HG02870 (cell line): Measurements from ENCODE around the gene TBC1D10B.

Experiments used
- ATAC-seq: cut with Tn5 transposase; IDR thresholded peaks from one replicate; pipeline ENCODE4 v1.9.1; 2021; ENCODE audit warnings: mild to moderate bottlenecking, moderate library complexity; ENCODE audit not compliant: unreplicated experiment

Gene TBC1D10B, protein sequence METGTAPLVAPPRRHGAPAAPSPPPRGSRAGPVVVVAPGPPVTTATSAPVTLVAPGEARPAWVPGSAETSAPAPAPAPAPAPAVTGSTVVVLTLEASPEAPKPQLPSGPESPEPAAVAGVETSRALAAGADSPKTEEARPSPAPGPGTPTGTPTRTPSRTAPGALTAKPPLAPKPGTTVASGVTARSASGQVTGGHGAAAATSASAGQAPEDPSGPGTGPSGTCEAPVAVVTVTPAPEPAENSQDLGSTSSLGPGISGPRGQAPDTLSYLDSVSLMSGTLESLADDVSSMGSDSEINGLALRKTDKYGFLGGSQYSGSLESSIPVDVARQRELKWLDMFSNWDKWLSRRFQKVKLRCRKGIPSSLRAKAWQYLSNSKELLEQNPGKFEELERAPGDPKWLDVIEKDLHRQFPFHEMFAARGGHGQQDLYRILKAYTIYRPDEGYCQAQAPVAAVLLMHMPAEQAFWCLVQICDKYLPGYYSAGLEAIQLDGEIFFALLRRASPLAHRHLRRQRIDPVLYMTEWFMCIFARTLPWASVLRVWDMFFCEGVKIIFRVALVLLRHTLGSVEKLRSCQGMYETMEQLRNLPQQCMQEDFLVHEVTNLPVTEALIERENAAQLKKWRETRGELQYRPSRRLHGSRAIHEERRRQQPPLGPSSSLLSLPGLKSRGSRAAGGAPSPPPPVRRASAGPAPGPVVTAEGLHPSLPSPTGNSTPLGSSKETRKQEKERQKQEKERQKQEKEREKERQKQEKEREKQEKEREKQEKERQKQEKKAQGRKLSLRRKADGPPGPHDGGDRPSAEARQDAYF

DNA sequence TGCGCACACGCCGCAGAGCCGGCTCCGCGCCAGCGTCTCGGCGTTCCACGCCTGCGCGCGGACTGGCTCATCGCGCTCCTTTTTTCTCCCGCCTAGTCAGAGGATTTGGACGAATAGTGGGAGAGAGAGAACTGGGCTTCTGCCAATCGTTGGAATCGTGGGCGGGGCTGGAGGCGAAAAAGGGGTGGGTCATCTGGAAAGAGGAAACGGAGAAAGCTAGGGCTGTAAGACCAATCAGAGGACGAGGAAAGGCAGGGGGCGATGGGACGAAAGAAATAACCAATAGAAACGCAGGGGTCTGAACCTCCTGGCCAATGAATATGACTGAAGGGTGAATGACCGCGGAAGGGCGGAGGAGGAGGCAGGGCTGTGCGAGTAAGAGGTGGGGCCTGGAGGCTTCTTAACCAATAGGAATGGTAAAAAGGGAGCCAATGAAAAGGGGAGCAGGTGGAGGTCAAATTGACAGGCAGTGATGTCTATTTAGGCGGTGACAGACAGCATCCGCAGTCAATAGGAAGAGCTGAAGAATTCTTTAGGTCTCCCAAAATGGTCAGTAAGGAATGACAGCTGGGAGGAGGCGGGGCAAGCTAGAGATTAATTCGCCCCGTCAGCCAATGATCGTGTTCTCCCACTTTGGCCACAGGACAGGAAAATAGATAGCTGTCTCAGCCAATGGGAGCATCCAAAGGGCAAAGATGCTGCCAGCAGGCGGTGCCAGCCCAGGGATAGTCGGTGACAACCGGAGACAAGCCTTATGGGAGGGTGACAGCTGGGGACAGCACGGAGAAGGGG, at the start of gene TBC1D10B:
Gene TBC1D10B, minus strand, starts transcription at position 39 of the 792 bp plus-strand sequence. CDS start 311 bp downstream, outside the sequence.
- ATAC-seq: peak; percentile 81

DNA sequence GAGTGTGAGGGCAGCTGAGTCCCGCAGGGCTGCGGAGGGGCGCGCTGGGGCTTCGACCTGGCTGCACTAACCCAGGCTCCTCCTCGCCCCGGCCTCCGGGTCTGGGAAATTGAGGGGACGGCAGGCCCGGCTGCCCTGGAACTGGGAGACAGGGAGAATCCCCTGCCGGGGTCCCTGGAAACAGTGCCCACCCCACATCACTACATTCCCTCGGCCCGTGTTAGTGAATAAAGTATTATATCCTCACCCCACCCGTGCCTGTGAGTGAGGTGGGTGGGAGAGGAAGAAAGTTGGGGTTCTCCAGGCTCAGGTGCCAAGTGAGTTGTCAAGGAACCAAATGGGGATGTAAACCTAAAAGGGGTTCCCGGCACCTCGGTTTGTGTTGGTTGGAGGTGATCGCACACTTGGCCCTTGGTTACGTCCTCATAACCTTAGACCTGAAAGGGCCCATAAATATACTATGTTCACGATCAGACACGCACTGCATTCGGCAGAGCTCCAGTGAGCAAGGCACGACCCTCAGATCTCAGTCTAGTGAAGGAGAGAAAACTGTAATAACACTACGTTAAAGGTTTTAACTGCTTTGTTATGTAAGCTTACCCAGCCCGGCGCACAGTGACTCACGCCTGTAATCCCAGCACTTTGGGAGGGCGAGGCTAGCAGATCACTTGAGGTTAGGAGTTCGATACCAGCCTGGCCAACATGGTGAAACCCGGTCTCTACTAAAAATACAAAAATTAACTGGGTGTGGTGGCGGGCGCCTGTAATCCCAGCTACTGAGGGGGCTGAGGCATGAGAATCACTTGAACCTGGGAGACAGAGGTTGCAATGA, 48.3 kb upstream of the TBC1D10B start:
- ATAC-seq: no peak

- peak; percentile 78 for ATAC-seq
Observed at GRCh38 chr16:30417529-30418349, 47.4 kb upstream of the TBC1D10B start.

DNA sequence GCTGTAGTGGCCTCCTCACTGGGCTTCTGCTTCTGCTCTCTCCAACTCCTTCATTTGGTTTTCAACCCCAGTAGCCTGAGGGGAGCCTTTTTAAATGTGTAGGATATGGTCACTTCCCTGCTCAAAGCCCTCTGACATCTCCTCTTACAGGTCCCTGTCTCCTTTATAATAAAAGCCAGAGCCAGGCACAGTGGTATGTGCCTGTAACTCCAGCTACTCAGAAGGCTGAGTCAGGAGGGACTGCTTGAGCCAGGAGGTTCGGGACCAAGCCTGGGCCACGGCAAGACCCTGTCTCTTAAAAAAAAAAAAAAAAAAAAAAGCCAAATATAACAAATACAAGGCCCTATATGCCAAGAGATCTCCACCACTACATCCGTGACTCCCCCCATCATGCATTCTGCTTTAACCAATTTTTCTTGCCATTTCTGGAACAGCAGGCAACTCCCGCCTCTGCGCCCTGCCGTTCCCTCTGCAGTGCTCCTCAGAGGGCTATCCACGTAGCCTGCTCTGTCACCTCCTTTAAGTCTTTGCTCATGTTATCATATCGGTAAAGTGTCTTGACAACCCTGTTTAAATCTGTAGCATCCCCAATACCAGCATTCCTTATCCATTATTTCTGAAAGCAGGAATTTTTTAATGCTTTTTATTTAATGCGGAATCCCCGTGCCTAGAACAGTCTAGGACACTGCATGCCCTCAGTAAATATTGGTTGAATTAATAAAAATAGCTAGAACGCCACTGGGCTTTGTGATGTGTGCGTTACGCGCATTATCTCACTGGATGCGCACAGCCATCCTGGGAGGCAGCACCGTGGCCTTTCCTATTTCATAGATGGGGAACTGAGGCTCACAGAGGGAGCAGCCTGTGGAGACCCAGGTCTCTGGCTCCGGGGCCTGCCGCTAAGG, 46.6 kb upstream of the TBC1D10B start:
- ATAC-seq: no peak

DNA sequence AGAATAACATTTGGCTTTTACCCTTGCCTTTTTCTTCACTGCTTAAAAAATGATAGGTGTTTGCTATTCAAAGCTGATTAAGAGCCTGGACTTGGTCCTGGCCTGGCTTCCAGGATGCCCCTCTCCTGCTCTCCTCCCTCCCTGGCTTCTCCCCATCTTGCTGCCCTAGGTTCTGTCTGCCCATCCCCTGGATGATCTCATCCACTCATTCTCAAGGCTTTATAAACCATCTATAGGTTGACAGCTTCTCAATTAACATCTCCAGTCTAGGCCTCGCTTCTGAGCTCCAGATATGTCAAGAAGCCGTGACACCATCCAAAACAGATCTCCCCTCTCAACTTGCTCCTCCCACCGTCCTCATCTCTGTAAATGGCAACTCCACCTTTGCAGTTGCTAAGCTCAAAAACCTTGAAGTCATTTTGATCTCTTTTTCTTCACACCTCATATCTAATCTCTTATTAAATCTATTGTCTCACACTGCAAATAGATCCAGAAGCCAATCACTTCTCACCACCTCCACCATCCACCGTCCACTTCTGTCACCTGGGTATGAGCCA, 45.8 kb upstream of the TBC1D10B start:
- ATAC-seq: no peak

DNA sequence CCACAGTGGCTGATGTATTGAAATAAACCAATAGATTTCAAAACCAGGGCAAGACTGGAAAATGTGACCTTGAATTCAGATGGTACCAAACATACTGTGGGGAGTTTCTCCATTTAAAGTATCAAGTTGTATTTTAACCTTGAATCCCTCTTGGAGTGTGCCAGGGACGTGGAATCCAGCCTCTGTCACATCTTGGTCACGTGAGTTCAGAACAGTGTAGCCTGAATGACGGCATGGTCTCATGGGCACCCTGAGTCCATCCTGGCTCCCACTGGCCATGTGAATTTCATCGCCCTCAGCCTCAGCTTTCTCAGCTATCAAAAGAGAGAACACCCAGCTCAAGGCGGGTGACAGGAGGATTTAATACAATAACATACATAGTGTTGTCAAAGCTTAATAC, 43.9 kb upstream of the TBC1D10B start:
- no peak for ATAC-seq

DNA sequence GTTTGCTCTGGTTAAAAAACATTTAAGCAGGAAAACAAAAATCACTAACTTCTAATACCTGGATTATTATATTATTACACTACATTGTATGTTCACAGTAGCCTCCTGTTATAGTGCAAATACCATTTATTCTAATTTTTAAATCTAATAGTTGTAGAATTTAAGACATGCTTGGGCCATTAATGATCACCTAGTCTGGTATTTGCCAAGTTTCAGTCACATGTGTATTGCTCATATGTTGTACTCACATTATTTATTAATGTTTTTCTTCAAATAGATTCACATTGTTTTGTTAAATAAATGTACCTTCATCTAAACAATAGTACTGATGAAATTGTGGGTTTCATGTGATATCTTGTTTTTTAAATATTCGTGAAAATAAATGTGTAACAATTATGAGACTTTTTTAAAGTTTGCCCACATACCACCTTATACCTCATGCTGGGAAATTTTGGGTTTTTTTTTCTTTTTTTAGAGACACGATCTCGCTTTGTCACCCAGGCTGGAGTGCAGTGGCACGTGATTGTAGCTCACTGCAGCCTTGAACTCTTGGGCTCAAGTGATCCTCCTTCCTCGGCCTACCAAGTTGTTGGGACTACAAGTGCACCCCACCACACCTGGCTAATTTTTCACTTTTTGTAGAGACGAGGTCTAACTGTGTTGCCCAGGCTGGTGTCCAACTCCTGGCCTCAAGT, 43.0 kb upstream of the TBC1D10B start:
- no peak for ATAC-seq

- peak; percentile 48 for ATAC-seq
Observed at GRCh38 chr16:30409125-30410060, 39.1 kb upstream of the TBC1D10B start.

DNA sequence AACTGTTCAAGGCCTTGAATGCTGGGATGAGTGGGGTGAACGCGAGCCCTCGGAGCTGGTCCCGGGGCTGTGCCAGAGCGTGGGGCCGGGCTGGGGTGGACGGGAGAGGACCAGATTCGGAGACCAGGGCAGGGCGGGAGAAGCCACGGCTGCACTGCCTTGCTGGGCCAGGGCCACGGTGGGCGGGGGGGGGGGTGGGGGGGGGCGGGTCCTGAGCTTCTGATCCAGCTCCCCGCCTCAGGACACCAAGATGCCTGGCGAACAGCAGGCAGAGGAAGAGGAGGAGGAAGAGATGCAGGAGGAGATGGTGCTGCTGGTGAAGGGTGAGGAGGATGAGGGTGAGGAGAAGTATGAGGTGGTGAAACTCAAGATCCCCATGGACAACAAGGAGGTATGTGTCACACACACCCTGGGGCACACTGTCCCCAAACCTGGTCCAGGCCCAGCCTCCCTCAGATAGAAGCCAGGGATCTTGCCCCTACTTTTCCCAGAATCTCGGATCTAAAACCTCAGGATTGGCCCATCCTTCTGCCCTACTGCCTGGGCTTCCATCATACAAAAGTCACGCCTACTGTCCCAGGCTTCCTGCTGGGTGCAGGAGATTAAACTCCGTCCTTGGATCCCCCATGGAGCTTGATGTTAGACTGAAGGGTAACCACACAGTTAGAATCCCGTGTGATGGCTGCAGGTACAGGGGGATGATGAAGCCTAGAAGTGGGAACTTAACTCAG, 37.7 kb upstream of the TBC1D10B start:
- no peak for ATAC-seq

DNA sequence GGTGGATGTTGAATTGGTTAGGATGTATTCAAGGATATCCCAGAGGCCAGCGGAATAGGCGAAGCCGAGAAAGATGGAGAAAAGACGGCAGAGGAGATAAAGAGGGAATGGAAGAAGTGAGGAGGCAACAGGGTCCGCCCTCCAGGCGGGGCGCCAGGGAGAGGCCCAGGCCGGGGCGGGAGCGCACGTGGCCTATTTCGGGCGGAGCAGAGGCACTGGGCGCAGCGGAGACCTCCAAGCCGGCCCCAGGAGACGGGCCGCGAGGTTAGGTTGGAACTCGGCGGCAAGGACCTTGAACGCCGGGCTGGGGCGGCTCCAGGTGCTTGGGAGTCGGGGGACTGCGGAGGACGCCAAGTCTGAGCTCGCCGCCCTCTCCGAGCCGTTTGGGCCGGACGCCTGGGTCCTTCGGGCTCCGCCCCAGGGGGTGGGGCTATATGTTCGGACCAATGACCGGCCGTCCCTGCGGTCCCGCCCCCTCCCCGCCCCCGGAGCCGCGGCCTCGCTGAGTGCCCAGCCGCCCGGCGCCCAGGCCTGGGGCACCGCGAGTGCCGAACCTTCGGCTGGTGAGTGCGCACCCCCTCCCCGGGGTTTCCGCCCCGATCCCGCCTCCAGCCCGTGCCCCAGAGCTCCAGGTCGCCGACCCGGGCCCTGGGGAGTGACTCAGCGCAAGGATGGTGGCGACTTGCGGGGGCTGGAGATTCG, 37.0 kb upstream of the TBC1D10B start, which contains the start of gene ZNF771:
Gene ZNF771, plus strand, starts transcription at position 505 of the 702 bp plus-strand sequence. CDS start 448 bp downstream, outside the sequence.
- ATAC-seq: peak; percentile 81

GRCh38 chr16:30406795-30407101, 36.5 kb upstream of the TBC1D10B start:
- ATAC-seq: no peak

GRCh38 chr16:30401768-30402425, 31.6 kb upstream of the TBC1D10B start:
- ATAC-seq: no peak

GRCh38 chr16:30399435-30400186, 29.3 kb upstream of the TBC1D10B start:
- ATAC-seq: no peak
